Measurements from ENCODE around the gene ITIH5. TPM values are rescaled to one million over a fixed set of nuclear protein-coding genes. Genes with fewer than 3 reads are reported as not detected.

ITIH5 gene
- total and polyA plus RNA-seq, 2 of the 13 experiments (the other 11 are each of a cell fraction or from before 2014, with no cell fraction given) = 4.7 to 8.9 TPM

DNA sequence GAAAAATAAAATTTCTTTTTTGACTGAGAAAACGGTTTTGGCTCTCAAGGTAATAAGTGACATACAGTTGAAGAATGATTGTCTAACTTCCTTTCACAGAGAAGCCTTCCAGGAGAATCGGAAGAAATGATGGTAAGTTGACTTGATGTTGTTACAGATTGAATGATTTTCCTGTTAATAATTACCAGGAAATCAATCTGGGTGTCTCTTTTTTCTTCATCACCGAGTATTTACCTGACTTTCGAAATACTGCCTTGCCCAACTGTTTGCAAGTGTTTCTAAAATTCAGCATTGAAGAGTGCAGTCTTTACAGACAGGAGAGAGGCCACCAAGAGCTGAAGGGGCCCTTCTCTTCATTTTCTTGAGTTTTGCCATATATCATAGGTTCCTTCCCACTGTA is 40.3 kb upstream of the ITIH5 start (continued):
- TF ChIP-seq CEBPB (IDR thresholded peaks at IDR 0.05; ENCODE audit: borderline replicate concordance, low read depth, low read length) = peak; percentile 98
- no peak for TF ChIP-seq CREB1 (IDR thresholded peaks at IDR 0.05)
- TF ChIP-seq CREB1 (CRISPR knock-in tag; IDR thresholded peaks at IDR 0.05) = peak; percentile 83
- TF ChIP-seq ELF3 (CRISPR knock-in tag; IDR thresholded peaks at IDR 0.05) = peak; percentile 90
- TF ChIP-seq NFKBIZ (CRISPR knock-in tag; IDR thresholded peaks at IDR 0.05) = peak; percentile 95
- no peak for TF ChIP-seq DMAP1 (CRISPR knock-in tag; IDR thresholded peaks at IDR 0.05)
- TF ChIP-seq AGO2 (optimal IDR thresholded peaks at IDR 0.05; ENCODE audit: low read depth, low read length) = no peak
- TF ChIP-seq, protein P1, sequence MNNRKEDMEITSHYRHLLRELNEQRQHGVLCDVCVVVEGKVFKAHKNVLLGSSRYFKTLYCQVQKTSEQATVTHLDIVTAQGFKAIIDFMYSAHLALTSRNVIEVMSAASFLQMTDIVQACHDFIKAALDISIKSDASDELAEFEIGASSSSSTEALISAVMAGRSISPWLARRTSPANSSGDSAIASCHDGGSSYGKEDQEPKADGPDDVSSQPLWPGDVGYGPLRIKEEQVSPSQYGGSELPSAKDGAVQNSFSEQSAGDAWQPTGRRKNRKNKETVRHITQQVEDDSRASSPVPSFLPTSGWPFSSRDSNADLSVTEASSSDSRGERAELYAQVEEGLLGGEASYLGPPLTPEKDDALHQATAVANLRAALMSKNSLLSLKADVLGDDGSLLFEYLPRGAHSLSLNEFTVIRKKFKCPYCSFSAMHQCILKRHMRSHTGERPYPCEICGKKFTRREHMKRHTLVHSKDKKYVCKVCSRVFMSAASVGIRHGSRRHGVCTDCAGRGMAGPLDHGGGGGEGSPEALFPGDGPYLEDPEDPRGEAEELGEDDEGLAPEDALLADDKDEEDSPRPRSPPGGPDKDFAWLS (CRISPR knock-in tag; IDR thresholded peaks at IDR 0.05; ENCODE audit: borderline replicate concordance) = no peak
- no peak for TF ChIP-seq ZNF607 (CRISPR knock-in tag; IDR thresholded peaks at IDR 0.05; ENCODE audit: borderline replicate concordance)
- TF ChIP-seq DNMT1 (CRISPR knock-in tag; IDR thresholded peaks at IDR 0.05) = no peak
- TF ChIP-seq ZNF251 (CRISPR knock-in tag; IDR thresholded peaks at IDR 0.05) = no peak
- TF ChIP-seq ZNF550 (CRISPR knock-in tag; IDR thresholded peaks at IDR 0.05; ENCODE audit: borderline replicate concordance) = no peak
- TF ChIP-seq, protein P2, sequence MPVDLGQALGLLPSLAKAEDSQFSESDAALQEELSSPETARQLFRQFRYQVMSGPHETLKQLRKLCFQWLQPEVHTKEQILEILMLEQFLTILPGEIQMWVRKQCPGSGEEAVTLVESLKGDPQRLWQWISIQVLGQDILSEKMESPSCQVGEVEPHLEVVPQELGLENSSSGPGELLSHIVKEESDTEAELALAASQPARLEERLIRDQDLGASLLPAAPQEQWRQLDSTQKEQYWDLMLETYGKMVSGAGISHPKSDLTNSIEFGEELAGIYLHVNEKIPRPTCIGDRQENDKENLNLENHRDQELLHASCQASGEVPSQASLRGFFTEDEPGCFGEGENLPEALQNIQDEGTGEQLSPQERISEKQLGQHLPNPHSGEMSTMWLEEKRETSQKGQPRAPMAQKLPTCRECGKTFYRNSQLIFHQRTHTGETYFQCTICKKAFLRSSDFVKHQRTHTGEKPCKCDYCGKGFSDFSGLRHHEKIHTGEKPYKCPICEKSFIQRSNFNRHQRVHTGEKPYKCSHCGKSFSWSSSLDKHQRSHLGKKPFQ (CRISPR knock-in tag; IDR thresholded peaks at IDR 0.05; ENCODE audit: insufficient replicate concordance) = no peak
- no peak for TF ChIP-seq ZNF776 (CRISPR knock-in tag; IDR thresholded peaks at IDR 0.05)
- TF ChIP-seq ZNF709 (CRISPR knock-in tag; IDR thresholded peaks at IDR 0.05) = no peak
- TF ChIP-seq, protein P3, sequence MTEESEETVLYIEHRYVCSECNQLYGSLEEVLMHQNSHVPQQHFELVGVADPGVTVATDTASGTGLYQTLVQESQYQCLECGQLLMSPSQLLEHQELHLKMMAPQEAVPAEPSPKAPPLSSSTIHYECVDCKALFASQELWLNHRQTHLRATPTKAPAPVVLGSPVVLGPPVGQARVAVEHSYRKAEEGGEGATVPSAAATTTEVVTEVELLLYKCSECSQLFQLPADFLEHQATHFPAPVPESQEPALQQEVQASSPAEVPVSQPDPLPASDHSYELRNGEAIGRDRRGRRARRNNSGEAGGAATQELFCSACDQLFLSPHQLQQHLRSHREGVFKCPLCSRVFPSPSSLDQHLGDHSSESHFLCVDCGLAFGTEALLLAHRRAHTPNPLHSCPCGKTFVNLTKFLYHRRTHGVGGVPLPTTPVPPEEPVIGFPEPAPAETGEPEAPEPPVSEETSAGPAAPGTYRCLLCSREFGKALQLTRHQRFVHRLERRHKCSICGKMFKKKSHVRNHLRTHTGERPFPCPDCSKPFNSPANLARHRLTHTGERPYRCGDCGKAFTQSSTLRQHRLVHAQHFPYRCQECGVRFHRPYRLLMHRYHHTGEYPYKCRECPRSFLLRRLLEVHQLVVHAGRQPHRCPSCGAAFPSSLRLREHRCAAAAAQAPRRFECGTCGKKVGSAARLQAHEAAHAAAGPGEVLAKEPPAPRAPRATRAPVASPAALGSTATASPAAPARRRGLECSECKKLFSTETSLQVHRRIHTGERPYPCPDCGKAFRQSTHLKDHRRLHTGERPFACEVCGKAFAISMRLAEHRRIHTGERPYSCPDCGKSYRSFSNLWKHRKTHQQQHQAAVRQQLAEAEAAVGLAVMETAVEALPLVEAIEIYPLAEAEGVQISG (CRISPR knock-in tag; IDR thresholded peaks at IDR 0.05) = no peak
- no peak for TF ChIP-seq SIN3B (IDR thresholded peaks at IDR 0.05; ENCODE audit: low read length)
- TF ChIP-seq, protein P4, sequence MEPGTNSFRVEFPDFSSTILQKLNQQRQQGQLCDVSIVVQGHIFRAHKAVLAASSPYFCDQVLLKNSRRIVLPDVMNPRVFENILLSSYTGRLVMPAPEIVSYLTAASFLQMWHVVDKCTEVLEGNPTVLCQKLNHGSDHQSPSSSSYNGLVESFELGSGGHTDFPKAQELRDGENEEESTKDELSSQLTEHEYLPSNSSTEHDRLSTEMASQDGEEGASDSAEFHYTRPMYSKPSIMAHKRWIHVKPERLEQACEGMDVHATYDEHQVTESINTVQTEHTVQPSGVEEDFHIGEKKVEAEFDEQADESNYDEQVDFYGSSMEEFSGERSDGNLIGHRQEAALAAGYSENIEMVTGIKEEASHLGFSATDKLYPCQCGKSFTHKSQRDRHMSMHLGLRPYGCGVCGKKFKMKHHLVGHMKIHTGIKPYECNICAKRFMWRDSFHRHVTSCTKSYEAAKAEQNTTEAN (CRISPR knock-in tag; conservative IDR thresholded peaks at IDR 0.05) = 0 out of 2 replicates have a peak, but pooled peaks have one; percentile 45
- no peak for TF ChIP-seq AHR (CRISPR knock-in tag; IDR thresholded peaks at IDR 0.05)
- TF ChIP-seq MAFG (CRISPR knock-in tag; IDR thresholded peaks at IDR 0.05) = no peak
- no peak for TF ChIP-seq RAD51 (IDR thresholded peaks at IDR 0.05; ENCODE audit: borderline replicate concordance)
- TF ChIP-seq PHF20 (CRISPR knock-in tag; IDR thresholded peaks at IDR 0.05) = no peak
- TF ChIP-seq ETV5 (CRISPR knock-in tag; IDR thresholded peaks at IDR 0.05; ENCODE audit: borderline replicate concordance) = peak; percentile 79; the same call in 1 of the 2 replicates
- TF ChIP-seq, protein P5, sequence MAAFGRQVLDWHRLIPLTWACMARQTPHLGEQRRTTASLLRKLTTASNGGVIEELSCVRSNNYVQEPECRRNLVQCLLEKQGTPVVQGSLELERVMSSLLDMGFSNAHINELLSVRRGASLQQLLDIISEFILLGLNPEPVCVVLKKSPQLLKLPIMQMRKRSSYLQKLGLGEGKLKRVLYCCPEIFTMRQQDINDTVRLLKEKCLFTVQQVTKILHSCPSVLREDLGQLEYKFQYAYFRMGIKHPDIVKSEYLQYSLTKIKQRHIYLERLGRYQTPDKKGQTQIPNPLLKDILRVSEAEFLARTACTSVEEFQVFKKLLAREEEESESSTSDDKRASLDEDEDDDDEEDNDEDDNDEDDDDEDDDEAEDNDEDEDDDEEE (CRISPR knock-in tag; IDR thresholded peaks at IDR 0.05) = no peak
- TF ChIP-seq MTA3 (CRISPR knock-in tag; IDR thresholded peaks at IDR 0.05) = no peak
- no peak for TF ChIP-seq ZNF143 (CRISPR knock-in tag; IDR thresholded peaks at IDR 0.05)
